Panc1 (cell line): ENCODE measurements around the gene SYNM. TPM values are rescaled to one million over a fixed set of nuclear protein-coding genes. Genes with fewer than 3 reads are reported as not detected.

Experiments used
- ATAC-seq: fragments of 200-7000 bp; cut with Tn5 transposase; 2 replicates; pipeline ENCODE4 v1.9.1; 2020; ENCODE audit warnings: mild to moderate bottlenecking, moderate library complexity
- BruUV-seq: library from RNA; stranded (reverse); fragments of 400-500 nt; replicated peaks from 2 replicates; lab custom pipeline; 2021; lab: Mats Ljungman, UMichigan
- CTCF ChIA-PET: fragments of 300-600 bp; sonication (Branson Sonifier 250); formaldehyde crosslinking; loops from one replicate; lab custom pipeline; 2022; ENCODE audit warnings: antibody characterized with exemption; lab: Charles Lee
- POLR2A ChIA-PET: fragments of 300-600 bp; sonication (Branson Sonifier 250); formaldehyde crosslinking; loops from one replicate; lab custom pipeline; 2022; ENCODE audit warnings: antibody characterized with exemption; lab: Charles Lee
- DNase-seq: peaks from one replicate; pipeline ENCODE4 v3.0.0-alpha.2; 2010; ENCODE audit warnings: low read depth, low spot score
- H3K27ac ChIP-seq: 2 replicates; pipeline ENCODE4 v1.5.1; 2011; ENCODE audit warnings: mild to moderate bottlenecking, low read length, inconsistent platforms
- H3K27me3 ChIP-seq: fragments of 200-500 bp; sonication (Bioruptor generic); 2 replicates; pipeline ENCODE4 v1.6.0; 2014; ENCODE audit warnings: low read length, inconsistent platforms; ENCODE audit not compliant: control insufficient read depth, insufficient read depth
- H3K36me3 ChIP-seq: fragments of 200-500 bp; sonication (Bioruptor generic); 2 replicates; pipeline ENCODE4 v1.5.1; 2014; ENCODE audit warnings: inconsistent platforms, mild to moderate bottlenecking, low read length, moderate library complexity; ENCODE audit not compliant: control insufficient read depth, insufficient read depth
- H3K4me1 ChIP-seq: 2 replicates; pipeline ENCODE4 v1.5.1; 2011; ENCODE audit warnings: inconsistent platforms, mild to moderate bottlenecking, low read length, moderate library complexity; ENCODE audit not compliant: control insufficient read depth, insufficient read depth
- H3K4me3 ChIP-seq, 2 experiments: 2 replicates each; pipeline ENCODE4 v1.5.1; 2011 to 2012; ENCODE audit warnings: low read depth in 2 of 2, low read length in 2 of 2, mild to moderate bottlenecking in 2 of 2, inconsistent platforms in 1 of 2, moderate library complexity in 1 of 2
- H3K9me3 ChIP-seq: fragments of 200-500 bp; sonication (Bioruptor generic); 2 replicates; pipeline ENCODE4 v1.5.1; 2014; ENCODE audit warnings: low read depth, mild to moderate bottlenecking, inconsistent platforms, low read length, moderate library complexity; ENCODE audit not compliant: control insufficient read depth, insufficient read depth
- POLR2AphosphoS5 ChIP-seq: IDR thresholded peaks from 2 replicates; pipeline ENCODE4 v1.6.1; 2012; ENCODE audit warnings: mild to moderate bottlenecking, low read depth, low read length, moderate library complexity
- SIN3A ChIP-seq: IDR thresholded peaks from 2 replicates; pipeline ENCODE4 v1.6.1; 2012; ENCODE audit warnings: low read depth, mild to moderate bottlenecking, low read length, moderate library complexity, borderline replicate concordance; ENCODE audit not compliant: insufficient read depth
- TCF7L2 ChIP-seq: IDR thresholded peaks from 2 replicates; pipeline ENCODE4 v1.6.1; 2011; ENCODE audit warnings: mild to moderate bottlenecking, low read depth, low read length, inconsistent platforms
- in situ Hi-C: cut with HindIII; loops from 2 replicates; pipeline ENCODE4 v1.10.0; 2016; ENCODE audit warnings: low sequenced_read_pairs, low pct_unique_long_range_greater_than_20kb
- intact Hi-C: fragments of 100-400 bp; cut with micrococcal nuclease; formaldehyde crosslinking; loops from one replicate; pipeline ENCODE4 v1.10.0; 2022; ENCODE audit not compliant: unreplicated experiment
- total RNA-seq: library from RNA; stranded (reverse); gene quantifications from one replicate; pipeline ENCODE4 v1.2.1, GENCODE V29; 2021; ENCODE audit not compliant: unreplicated experiment
- TF ChIP-seq, protein P1 (sequence below): fragments of 450-650 bp; IDR thresholded peaks from 2 replicates; pipeline ENCODE4 v1.5.1; 2017; ENCODE audit warnings: mild to moderate bottlenecking
- TF ChIP-seq, protein P2 (sequence below), 2 experiments: IDR thresholded peaks; 2 replicates each; pipeline ENCODE4 v1.6.1; 2011 to 2012; ENCODE audit warnings: low read depth in 2 of 2, control low read depth in 1 of 2, low read length in 1 of 2, mild to moderate bottlenecking in 1 of 2, moderate library complexity in 1 of 2; ENCODE audit not compliant: insufficient read depth in 1 of 2

The SYNM gene
- total RNA-seq, 1 experiment from 2014 or later = 38.9 TPM

DNA sequence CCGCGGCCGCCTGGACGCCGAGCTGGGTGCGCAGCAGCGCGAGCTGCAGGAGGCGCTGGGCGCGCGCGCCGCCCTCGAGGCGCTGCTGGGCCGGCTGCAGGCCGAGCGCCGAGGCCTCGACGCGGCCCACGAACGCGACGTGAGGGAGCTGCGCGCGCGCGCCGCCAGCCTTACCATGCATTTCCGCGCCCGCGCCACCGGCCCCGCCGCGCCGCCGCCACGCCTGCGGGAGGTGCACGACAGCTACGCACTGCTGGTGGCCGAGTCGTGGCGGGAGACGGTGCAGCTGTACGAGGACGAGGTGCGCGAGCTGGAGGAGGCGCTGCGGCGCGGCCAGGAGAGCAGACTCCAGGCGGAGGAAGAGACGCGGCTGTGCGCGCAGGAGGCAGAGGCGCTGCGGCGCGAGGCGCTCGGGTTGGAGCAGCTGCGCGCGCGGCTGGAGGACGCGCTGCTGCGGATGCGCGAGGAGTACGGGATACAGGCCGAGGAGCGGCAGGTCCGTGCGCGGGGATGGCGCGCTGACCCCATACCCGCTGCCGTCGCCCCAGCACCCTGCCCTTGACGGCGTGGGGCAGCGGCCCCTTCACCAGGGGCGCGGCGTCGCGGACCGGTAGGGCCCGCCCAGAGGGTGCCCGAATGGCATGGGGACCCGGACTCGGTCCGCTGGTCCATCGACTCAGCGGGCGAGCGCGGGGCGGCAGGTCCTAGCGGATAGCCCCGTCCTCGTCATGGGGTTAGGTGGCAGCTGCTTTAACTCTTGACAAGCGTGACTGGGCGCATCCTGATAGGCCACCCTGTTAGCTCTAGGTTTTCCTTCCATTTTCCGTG lies 848 bp downstream of the SYNM start:
- H3K27ac ChIP-seq = peak overlapping the region; percentile 52
- H3K9me3 ChIP-seq = no peaks in the 10 kb centered on the region
- TF ChIP-seq, protein P1, sequence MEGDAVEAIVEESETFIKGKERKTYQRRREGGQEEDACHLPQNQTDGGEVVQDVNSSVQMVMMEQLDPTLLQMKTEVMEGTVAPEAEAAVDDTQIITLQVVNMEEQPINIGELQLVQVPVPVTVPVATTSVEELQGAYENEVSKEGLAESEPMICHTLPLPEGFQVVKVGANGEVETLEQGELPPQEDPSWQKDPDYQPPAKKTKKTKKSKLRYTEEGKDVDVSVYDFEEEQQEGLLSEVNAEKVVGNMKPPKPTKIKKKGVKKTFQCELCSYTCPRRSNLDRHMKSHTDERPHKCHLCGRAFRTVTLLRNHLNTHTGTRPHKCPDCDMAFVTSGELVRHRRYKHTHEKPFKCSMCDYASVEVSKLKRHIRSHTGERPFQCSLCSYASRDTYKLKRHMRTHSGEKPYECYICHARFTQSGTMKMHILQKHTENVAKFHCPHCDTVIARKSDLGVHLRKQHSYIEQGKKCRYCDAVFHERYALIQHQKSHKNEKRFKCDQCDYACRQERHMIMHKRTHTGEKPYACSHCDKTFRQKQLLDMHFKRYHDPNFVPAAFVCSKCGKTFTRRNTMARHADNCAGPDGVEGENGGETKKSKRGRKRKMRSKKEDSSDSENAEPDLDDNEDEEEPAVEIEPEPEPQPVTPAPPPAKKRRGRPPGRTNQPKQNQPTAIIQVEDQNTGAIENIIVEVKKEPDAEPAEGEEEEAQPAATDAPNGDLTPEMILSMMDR = no peak
- TF ChIP-seq SIN3A = 0 out of 2 replicates have a peak, but pooled peaks have one; percentile 44
- BruUV-seq = no TSS peak
- H3K36me3 ChIP-seq = no peaks in the 10 kb centered on the region
- CTCF ChIA-PET = interaction anchor here (0.6 to 1.3 kb wide), 4 partner anchors 83 to 793 kb away, joined by 3 to 9 read pairs (median 6); no protein-coding TSS in a partner anchor
- peaks cover 34% of the 10 kb centered on the region for H3K4me1 ChIP-seq
- H3K27me3 ChIP-seq = no peaks in the 10 kb centered on the region
- POLR2A ChIA-PET = interaction anchor here (0.6 kb wide), 1 partner anchor 52 kb away, joined by 7 read pairs; no protein-coding TSS in a partner anchor
- peak; percentile 62 for ATAC-seq
- no peak for DNase-seq
- in situ Hi-C loops = no loop called here
- peak overlapping the region; percentile 69 to 76 for H3K4me3 ChIP-seq
- intact Hi-C loops = no loop called here

GRCh38 chr15:99106417-99107220 lies 1.7 kb downstream of the SYNM start:
- no peaks in the 10 kb centered on the region for H3K36me3 ChIP-seq
- intact Hi-C loops = no loop called here
- in situ Hi-C loops = no loop called here
- peaks cover 34% of the 10 kb centered on the region for H3K4me1 ChIP-seq
- no peaks in the 10 kb centered on the region for H3K9me3 ChIP-seq
- DNase-seq (no peak), ATAC-seq (no peak)
- TSS peak; percentile 58 for BruUV-seq
- peak overlapping the region; percentile 69 to 76 for H3K4me3 ChIP-seq
- ChIA-PET POLR2A (no interaction called here), CTCF (no interaction called here)
- TF ChIP-seq, protein P2, sequence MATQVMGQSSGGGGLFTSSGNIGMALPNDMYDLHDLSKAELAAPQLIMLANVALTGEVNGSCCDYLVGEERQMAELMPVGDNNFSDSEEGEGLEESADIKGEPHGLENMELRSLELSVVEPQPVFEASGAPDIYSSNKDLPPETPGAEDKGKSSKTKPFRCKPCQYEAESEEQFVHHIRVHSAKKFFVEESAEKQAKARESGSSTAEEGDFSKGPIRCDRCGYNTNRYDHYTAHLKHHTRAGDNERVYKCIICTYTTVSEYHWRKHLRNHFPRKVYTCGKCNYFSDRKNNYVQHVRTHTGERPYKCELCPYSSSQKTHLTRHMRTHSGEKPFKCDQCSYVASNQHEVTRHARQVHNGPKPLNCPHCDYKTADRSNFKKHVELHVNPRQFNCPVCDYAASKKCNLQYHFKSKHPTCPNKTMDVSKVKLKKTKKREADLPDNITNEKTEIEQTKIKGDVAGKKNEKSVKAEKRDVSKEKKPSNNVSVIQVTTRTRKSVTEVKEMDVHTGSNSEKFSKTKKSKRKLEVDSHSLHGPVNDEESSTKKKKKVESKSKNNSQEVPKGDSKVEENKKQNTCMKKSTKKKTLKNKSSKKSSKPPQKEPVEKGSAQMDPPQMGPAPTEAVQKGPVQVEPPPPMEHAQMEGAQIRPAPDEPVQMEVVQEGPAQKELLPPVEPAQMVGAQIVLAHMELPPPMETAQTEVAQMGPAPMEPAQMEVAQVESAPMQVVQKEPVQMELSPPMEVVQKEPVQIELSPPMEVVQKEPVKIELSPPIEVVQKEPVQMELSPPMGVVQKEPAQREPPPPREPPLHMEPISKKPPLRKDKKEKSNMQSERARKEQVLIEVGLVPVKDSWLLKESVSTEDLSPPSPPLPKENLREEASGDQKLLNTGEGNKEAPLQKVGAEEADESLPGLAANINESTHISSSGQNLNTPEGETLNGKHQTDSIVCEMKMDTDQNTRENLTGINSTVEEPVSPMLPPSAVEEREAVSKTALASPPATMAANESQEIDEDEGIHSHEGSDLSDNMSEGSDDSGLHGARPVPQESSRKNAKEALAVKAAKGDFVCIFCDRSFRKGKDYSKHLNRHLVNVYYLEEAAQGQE (IDR thresholded peaks at IDR 0.05; ENCODE audit: insufficient read depth in 1 of 2, low read depth in 2 of 2, low read length in 1 of 2) = no peak
- peak; percentile 93 for TF ChIP-seq TCF7L2
- TF ChIP-seq POLR2AphosphoS5 = no peak
- TF ChIP-seq SIN3A = no peak
- TF ChIP-seq, protein P1 = no peak
- peak overlapping the region; percentile 62 for H3K27ac ChIP-seq
- no peaks in the 10 kb centered on the region for H3K27me3 ChIP-seq
